ENCODE measurements around the gene RFPL2.

Gene RFPL2

GRCh38 chr22:32204856-32205722 lies at the start of gene RFPL2:
Gene RFPL2, minus strand, starts transcription at chr22:32205073. Its CDS starts 2,622 bp downstream, at chr22:32202451.
- DNase-seq, result peak; percentile 65

GRCh38 chr22:32249231-32249630 lies 44.4 kb upstream of the RFPL2 start:
- no peak for DNase-seq

DNA sequence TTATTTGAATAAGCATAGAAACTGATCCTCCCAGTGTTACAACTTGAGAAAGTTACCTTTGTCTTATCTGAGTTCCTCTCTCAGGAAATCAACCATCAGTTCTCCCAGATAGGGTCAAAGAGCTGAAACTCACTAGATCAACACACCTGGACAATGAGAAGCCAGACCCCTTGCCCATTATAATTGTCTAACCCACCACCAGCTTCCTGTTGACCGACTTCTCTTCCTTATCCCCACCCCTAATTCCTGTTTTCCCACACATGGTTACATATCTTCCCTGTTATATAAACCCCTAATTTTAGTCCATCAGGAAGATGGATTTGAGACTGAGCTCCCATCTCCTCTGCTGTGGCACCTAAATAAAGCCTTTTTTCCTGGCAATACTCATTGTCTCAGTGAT lies 43.4 kb upstream of the RFPL2 start:
- DNase-seq, result no peak

GRCh38 chr22:32246166-32246565 lies 41.3 kb upstream of the RFPL2 start:
- DNase-seq, result no peak

- DNase-seq, result no peak
These were observed 40.2 kb upstream of the RFPL2 start for GRCh38 chr22:32245042-32245441.

- no peak for DNase-seq
These were observed 39.7 kb upstream of the RFPL2 start for GRCh38 chr22:32244547-32244946.

DNA sequence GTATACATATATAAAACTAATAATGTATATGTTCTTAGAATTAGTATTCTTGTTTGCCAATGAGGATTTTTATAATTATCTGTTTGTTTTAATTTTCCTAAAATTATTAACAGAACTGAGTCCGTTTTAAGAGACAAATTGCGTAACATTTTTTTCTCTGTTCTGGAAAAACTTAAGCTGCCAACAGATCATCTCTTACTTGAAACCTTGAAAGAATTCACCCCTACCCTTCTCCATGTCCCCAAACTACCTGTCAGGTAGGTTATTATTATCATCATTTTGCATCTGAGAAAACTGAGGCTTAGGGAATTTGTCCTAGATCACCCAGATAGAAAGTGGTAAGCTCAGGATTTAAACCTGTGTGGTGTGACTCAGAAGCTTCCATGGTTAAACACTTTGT lies 35.6 kb upstream of the RFPL2 start:
- DNase-seq, result no peak

GRCh38 chr22:32237906-32238305 lies 33.0 kb upstream of the RFPL2 start:
- DNase-seq, result no peak

DNA sequence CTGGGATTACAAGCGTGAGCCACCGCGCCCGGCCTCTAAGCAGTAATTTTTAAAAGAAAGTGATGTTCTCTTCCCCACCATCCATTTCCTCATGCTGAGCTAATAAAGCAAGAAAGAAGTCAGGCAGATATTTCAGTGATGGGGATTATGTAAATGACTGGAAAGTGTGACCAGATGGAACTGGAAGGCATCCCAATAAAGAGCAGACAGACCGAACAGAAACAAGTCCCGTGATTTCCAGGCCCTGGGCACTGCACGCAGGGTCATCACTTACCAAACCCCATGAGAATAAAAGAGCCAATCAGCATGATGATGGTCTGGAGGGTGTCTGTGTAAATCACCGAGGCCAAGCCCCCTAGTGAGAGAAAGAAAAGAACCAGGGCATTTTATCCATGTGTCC lies 32.1 kb upstream of the RFPL2 start:
- no peak for DNase-seq

- no peak for DNase-seq
These were observed 28.2 kb upstream of the RFPL2 start for GRCh38 chr22:32233091-32233490.

GRCh38 chr22:32232191-32232830 lies 27.4 kb upstream of the RFPL2 start:
- DNase-seq, result no peak

GRCh38 chr22:32226326-32227104 lies 21.6 kb upstream of the RFPL2 start:
- DNase-seq, result no peak

DNA sequence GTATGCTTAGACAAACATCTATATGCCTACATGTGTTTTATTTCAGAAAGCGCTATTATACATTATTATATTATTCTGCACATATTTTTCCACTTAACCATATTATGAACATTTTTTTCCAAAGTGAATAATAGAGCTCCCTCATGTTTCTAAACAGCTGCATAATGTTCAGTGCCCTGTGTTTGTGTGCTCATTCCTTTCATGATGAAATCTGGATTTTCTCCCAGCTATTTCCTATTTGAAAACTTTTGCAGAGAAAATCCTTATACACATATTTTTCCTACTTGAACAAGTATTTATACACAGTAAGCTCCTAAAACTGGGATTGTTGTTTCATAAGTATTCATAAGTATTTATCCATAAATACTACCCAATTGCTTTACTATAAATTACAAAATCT lies 18.1 kb upstream of the RFPL2 start:
- DNase-seq, result no peak

GRCh38 chr22:32219026-32219425 lies 14.2 kb upstream of the RFPL2 start:
- DNase-seq, result peak; percentile 27

- DNase-seq, result no peak
These were observed 13.6 kb upstream of the RFPL2 start for GRCh38 chr22:32218470-32218869.

- no peak for DNase-seq
These were observed 12.6 kb upstream of the RFPL2 start for GRCh38 chr22:32217465-32217864.

DNA sequence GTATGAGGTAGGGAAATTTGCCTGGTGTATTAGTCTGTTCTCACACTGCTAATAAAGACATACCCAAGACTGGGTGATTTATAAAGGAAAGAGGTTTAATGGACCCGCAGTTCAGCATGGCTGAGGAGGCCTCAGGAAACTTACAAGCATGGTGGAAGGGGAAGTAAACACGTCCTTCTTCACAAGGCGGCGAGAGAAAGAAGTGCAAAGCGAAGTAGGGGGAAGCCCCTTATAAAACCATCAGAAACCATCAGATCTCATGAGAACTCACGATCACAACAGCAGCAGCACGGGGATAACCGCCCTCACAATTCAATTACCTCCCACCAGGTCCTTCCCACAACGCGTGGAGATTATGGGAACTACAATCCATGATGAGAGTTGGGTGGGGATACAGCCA lies 12.0 kb upstream of the RFPL2 start:
- DNase-seq, result no peak

DNA sequence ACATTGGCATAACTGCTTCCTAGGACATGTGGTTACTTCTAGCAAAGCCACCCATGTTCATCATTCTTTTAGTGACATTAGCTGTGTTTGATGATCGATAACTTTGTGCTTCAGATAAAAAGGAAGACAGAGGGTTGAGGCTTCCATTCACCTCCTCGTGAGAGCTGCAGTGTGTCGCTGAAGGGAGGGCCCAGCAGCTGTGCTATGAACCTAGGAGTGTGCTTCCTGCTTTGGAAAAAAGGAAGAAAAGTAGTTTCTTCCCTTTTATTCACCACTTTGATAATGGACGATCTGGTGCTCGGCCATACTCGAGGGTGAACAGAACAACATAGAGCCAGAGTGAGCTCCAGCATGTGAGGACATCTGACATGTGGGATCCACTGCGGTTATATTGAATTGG lies 6.1 kb upstream of the RFPL2 start:
- DNase-seq, result no peak

- no peak for DNase-seq
These were observed 3.8 kb upstream of the RFPL2 start for GRCh38 chr22:32208681-32209080.

GRCh38 chr22:32207971-32208480 lies 3.2 kb upstream of the RFPL2 start:
- no peak for DNase-seq

DNA sequence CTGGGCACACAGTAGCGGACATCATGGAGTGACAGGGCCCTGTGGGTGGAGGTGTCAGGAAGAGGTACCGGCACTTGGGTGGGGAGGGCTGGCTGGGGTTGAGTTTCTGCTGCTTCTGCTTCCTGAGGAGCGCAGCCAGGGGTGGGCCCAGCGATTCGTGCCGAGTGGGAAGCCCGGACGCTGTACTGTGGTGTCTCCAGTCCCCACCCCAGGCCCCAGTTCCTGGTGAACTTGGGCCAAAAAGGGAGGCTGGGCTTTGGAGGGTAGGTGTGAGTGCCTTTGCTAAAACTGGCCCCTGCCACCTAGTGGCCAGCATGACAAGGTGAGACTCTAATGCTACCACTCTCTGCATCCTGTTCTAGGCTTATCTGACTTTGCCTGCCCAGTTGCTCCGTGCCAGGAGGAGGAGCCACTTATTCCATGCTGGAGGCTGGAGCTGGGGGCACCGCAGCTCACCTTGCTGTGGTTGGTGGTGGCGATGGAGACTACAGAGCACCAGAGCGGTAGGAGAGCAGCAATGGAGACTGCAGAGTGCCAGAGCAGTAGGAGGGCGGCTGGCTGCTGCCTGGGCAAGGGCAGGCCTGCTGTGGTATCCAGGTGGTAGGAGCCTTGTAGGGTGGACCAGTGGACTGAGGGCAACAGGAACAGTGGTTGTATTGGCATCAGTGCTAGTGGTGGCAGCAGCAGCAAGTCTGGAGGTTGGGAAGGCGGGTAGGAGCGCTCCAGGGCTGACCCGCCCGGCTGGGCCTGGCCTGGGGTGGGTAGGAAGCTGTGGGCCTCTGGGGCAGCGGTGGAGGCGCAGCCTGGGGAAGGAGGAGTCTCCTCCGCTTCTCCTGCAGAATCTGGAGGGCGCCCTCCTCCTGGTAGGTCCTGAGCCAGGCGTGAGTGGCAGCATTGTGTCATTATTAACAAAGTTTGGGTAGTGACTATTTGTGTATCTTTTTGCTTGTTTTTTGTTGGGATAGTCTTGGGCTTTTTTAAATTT lies 2.2 kb upstream of the RFPL2 start:
- DNase-seq, result peak; percentile 56
